Breast epithelium (tissue), 3 donors: ENCODE results near the gene SLC26A11.

Experiments used
- CTCF ChIP-seq, 3 donors: fragments of 450-650 bp; IDR thresholded peaks; one replicate each; pipeline ENCODE4 v1.5.1; 2016 to 2017; ENCODE audit warnings: antibody characterized with exemption in 3 of 3, mild to moderate bottlenecking in 3 of 3, moderate library complexity in 3 of 3
- POLR2A ChIP-seq: fragments of 450-650 bp; IDR thresholded peaks from one replicate; pipeline ENCODE4 v1.6.1; 2016; ENCODE audit warnings: antibody characterized with exemption, mild to moderate bottlenecking, moderate library complexity
- POLR2AphosphoS5 ChIP-seq, 3 donors: sonication (generic); formaldehyde crosslinking; IDR thresholded peaks; one replicate each; pipeline ENCODE4 v1.6.1; 2017; ENCODE audit warnings: antibody characterized with exemption in 3 of 3

- TF ChIP-seq CTCF (IDR thresholded peaks at IDR 0.05) (no peak), POLR2A (no peak), POLR2AphosphoS5 (IDR thresholded peaks at IDR 0.05) (no peak)
Measured at GRCh38 chr17:80176757-80177156, 43.5 kb upstream of the SLC26A11 start.
